ENCODE results near the gene CCM2. TPM values are rescaled to one million over a fixed set of nuclear protein-coding genes. Genes with fewer than 3 reads are reported as not detected.

The CCM2 gene
- total and polyA plus RNA-seq, 10 donors, result 67.8 to 108 (median 83.8) TPM

DNA sequence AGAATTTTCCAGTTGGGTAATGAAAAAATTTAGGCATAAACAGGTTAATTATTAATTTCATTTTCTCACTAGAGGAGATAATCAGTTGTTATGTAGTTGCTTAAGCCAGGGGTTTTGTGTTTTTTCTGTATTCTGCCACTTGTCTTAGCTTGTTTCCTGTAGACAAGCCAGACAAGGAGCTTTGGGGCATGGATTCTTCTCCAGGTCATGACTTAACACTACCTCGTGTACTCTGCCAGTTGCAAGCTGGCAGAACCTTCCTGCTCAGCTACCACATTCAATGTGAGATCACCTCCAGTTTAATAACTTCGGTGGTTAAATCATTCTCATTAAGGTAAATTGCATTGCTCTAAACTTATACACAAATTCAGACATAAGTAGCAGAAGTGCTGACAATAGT, 1.8 kb downstream of the CCM2 start:
- TF ChIP-seq POLR2A (IDR thresholded peaks at IDR 0.05) (no peak), POLR2AphosphoS5 (IDR thresholded peaks at IDR 0.05) (no peak)
- TF ChIP-seq, protein P1, sequence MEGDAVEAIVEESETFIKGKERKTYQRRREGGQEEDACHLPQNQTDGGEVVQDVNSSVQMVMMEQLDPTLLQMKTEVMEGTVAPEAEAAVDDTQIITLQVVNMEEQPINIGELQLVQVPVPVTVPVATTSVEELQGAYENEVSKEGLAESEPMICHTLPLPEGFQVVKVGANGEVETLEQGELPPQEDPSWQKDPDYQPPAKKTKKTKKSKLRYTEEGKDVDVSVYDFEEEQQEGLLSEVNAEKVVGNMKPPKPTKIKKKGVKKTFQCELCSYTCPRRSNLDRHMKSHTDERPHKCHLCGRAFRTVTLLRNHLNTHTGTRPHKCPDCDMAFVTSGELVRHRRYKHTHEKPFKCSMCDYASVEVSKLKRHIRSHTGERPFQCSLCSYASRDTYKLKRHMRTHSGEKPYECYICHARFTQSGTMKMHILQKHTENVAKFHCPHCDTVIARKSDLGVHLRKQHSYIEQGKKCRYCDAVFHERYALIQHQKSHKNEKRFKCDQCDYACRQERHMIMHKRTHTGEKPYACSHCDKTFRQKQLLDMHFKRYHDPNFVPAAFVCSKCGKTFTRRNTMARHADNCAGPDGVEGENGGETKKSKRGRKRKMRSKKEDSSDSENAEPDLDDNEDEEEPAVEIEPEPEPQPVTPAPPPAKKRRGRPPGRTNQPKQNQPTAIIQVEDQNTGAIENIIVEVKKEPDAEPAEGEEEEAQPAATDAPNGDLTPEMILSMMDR (IDR thresholded peaks at IDR 0.05 in 8 of 11, conservative IDR thresholded peaks at IDR 0.05 in 3 of 11), result no peak
- peak overlapping the region in 6 of 8 donors; percentile 84 to 96 (median 91) for H3K27ac ChIP-seq
- H3K36me3 ChIP-seq, result peaks cover 0 to 16% (median 0%) of the 10 kb centered on the region in 6 donors
- DNase-seq, result no peak
- no peaks in the 10 kb centered on the region for H3K27me3 ChIP-seq (replicated peaks in 1 of 7)
- H3K9me3 ChIP-seq, result no peaks in the 10 kb centered on the region
- intact Hi-C loops (cut with DNase I; ENCODE audit: low total_unique reads), result loop anchor here (10.0 kb wide), 1 partner anchor 113 kb away; the partner anchor contains the start of gene TBRG4
- WGBS, 5 donors, result 26 to 44% (median 28%) methylated on average over 2 of the region's 2 CpGs
- H3K4me3 ChIP-seq, result peak overlapping the region in 5 of 8 donors; percentile 57 to 84 (median 75)
- peaks cover 16 to 80% (median 38%) of the 10 kb centered on the region in 6 donors for H3K4me1 ChIP-seq

DNA sequence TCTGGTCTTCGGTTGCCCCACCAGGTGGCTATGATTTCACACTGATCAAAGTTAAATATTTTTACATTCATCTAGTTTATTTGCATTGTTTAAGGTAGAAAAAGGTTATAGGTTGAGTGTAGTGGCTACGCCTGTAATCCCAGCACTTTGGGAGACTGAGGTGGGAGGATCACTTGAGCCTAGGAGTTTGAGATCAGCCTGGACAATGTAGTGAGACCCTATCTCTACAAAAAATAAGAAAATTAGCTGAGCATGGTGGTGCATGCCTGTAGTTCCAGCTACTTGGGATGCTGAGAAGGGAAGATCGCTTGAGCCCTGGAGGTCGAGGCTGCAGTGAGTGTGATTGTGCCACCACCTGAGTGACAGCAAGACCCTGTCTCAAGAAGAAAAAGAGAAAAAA, 3.8 kb downstream of the CCM2 start:
- 94 to 96% (median 95%) methylated on average over 4 of the region's 4 CpGs for WGBS, 5 donors
- no peak for DNase-seq
- Histone ChIP-seq H3K9me3 (no peaks in the 10 kb centered on the region), H3K27ac (no peak overlapping the region), H3K4me3 (no peak overlapping the region), H3K4me1 (peaks cover 16 to 85% (median 42%) of the 10 kb centered on the region in 6 donors), H3K27me3 (replicated peaks in 1 of 7) (no peaks in the 10 kb centered on the region), H3K36me3 (peaks cover 0 to 18% (median 0%) of the 10 kb centered on the region in 6 donors)
- TF ChIP-seq POLR2AphosphoS5 (IDR thresholded peaks at IDR 0.05), result no peak
- TF ChIP-seq, protein P1 (IDR thresholded peaks at IDR 0.05 in 8 of 11, conservative IDR thresholded peaks at IDR 0.05 in 3 of 11), result no peak
- TF ChIP-seq POLR2A (IDR thresholded peaks at IDR 0.05), result no peak
- intact Hi-C loops (cut with DNase I; ENCODE audit: low total_unique reads), result loop anchor here (10.0 kb wide), 1 partner anchor 111 kb away; the partner anchor contains the start of gene TBRG4

DNA sequence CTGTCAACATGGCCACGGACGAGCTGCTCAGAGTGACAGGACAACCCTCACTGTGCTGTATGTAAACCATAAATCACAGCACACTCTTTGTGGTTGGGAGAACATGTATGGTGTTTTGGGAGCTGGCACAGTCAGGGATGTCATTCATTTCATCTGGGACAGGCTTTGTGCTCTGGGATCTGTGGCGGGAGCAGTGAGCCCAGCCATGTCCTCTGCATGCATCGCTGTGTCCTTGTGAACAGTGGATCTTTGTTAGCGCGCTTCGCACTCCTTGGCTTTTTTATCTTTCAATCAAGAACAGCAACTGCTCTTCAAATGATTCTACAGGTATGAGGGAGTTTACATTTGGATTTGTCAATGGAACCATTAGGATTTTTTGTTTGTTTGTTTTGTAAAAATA, 7.1 kb downstream of the CCM2 start:
- H3K9me3 ChIP-seq, result no peaks in the 10 kb centered on the region
- TF ChIP-seq POLR2A (IDR thresholded peaks at IDR 0.05) (no peak), POLR2AphosphoS5 (IDR thresholded peaks at IDR 0.05) (no peak)
- TF ChIP-seq, protein P1 (IDR thresholded peaks at IDR 0.05 in 8 of 11, conservative IDR thresholded peaks at IDR 0.05 in 3 of 11), result no peak
- whole genome bisulfite sequencing, 5 donors, result 80 to 96% (median 94%) methylated on average over 7 of the region's 7 CpGs
- peaks cover 0 to 42% (median 0%) of the 10 kb centered on the region in 6 donors for H3K36me3 ChIP-seq
- intact Hi-C loops (cut with DNase I; ENCODE audit: low total_unique reads), result loop anchor here (10.0 kb wide), 1 partner anchor 108 kb away; the partner anchor contains the start of gene TBRG4
- peak overlapping the region in 3 of 8 donors; percentile 3 to 49 (median 4) for H3K27ac ChIP-seq
- H3K4me1 ChIP-seq, result peaks cover 3 to 63% (median 24%) of the 10 kb centered on the region in 6 donors
- no peak overlapping the region for H3K4me3 ChIP-seq
- H3K27me3 ChIP-seq (replicated peaks in 1 of 7), result no peaks in the 10 kb centered on the region
- no peak for DNase-seq

DNA sequence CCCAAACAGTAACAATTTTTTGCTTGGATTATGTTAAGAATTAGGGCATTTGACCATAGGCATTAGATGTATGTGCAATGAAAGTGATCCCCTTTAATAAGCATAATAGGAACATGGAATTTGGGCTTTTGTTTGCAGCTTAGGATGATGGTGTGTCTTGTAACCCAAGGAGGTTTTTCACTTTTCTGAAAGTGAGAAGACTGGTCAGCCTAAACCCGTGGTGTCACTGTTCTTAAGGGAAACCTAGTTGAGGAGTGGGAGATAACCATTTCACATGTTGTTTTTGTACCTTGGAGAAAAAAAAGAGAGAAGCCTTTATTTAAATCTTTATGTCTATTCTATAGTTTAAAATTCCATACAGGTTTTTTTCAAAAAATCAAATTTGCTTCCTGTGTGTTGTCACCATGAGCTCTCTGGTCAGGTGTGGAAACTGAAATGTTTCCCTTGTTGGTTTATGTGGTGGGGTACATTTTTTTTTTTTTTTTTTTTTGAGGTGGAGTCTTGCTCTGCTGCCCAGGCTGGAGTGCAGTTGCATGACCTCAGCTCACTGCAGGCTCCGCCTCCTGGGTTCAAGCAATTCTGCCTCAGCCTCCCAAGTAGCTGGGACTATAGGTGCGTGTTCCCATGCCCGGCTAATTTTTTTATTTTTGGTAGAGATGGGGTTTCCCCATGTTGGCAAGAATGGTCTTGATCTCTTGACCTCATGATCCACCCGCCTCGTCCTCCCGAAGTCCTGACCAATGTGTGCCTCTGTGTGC, 7.7 kb downstream of the CCM2 start:
- no peak for TF ChIP-seq POLR2AphosphoS5 (IDR thresholded peaks at IDR 0.05)
- TF ChIP-seq, protein P1 (IDR thresholded peaks at IDR 0.05 in 8 of 11, conservative IDR thresholded peaks at IDR 0.05 in 3 of 11), result no peak
- Histone ChIP-seq H3K9me3 (no peaks in the 10 kb centered on the region), H3K4me1 (peaks cover 0 to 62% (median 18%) of the 10 kb centered on the region in 6 donors), H3K4me3 (no peak overlapping the region), H3K36me3 (peaks cover 0 to 42% (median 0%) of the 10 kb centered on the region in 6 donors), H3K27me3 (replicated peaks in 1 of 7) (no peaks in the 10 kb centered on the region), H3K27ac (peak overlapping the region in 2 of 8 donors; percentile 3 to 4)
- DNase-seq, result no peak
- 64 to 78% (median 76%) methylated on average over 7 of the region's 7 CpGs for WGBS, 5 donors
- intact Hi-C loops (cut with DNase I; ENCODE audit: low total_unique reads), result loop anchor here (10.0 kb wide), 1 partner anchor 107 kb away; the partner anchor contains the start of gene TBRG4
